ENCODE results near the gene SEMA5A. TPM values are rescaled to one million over a fixed set of nuclear protein-coding genes. Genes with fewer than 3 reads are reported as not detected.

SEMA5A gene
- total RNA-seq, 1 experiment from 2014 or later = not detected

DNA sequence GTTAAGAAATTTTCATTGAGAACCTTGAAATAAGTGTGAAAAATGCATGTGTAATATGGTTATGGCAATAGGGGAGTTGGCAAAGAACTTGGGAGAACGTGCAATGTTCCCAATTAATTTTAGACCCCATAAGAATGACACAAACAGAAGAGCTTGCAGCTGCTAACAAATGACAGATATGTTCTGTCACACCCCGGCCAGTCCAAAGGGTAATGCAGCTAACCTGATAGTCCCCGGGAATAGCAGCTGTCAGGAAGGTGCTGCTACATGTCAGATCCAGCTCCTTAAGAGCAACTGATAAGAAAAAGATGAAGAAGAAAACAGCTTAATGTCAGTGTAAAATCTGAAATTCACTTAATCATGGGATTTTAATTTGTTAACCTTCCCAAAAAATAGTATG, 30.4 kb downstream of the SEMA5A start:
- no peak for DNase-seq (ENCODE audit: low spot score)

DNA sequence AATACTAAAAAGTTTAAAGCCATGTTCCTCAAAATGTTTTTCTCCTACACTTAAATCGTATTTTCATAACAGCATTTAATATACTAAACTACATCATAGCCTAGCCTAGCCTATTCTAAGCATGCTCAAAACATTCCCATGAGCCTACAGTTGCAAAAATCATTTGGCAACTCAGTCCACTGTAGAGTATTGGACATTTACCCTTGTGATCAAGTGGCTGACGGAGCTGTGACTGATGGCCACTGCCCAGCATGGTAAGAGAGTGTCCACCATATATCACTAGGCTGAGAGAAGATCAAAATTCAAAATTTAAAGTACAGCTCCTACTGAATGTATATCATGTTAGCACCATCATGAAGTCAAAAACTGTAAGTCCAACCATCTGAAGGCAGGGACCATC, 30.9 kb downstream of the SEMA5A start:
- no peak for DNase-seq (ENCODE audit: low spot score)

- DNase-seq (ENCODE audit: low spot score) = peak; percentile 20
Observed at GRCh38 chr5:9513827-9514226, 32.0 kb downstream of the SEMA5A start.

GRCh38 chr5:9512457-9512856, 33.4 kb downstream of the SEMA5A start:
- no peak for DNase-seq (ENCODE audit: low spot score)

DNA sequence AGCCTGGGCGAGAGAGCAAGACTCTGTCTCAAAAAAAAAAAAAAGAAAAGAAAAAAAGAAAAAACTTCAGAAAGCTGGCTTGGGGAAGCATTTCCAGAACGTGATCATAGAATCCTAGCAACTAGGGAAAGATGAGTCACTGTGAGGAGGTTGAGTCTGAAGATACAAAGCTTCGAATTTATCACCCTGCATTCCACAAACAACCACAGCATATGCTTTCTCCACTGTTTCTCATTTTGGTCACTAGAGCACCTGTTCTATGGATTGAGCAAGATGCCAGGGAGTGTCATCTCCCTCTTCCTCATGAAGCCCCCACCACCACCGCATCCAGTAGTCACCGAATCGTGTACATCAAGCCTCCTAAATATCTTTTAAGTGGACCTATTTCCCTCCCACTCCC, 37.9 kb downstream of the SEMA5A start:
- no peak for DNase-seq (ENCODE audit: low spot score)

DNA sequence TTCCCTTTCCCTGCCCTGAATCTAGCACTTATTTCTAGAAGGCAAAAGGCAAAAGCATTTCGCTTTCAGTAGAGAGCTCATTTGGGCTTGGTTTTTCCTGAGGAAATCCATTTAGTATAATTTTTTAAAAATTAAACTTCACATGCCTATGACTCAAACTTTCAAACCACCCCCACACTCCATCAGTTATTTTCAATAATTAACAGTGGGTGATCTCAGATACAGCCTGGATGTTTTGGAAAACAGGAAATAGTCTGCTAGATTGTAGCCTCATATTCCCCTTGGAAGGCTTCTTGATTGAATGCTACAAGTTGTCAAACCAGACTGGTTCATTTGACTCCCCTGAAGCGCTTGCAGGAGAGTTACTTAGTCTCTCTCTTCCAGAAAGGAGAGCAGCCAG, 40.6 kb downstream of the SEMA5A start:
- no peak for DNase-seq (ENCODE audit: low spot score)

- DNase-seq (ENCODE audit: low spot score) = no peak
Observed at GRCh38 chr5:9502864-9503263, 43.0 kb downstream of the SEMA5A start.

DNA sequence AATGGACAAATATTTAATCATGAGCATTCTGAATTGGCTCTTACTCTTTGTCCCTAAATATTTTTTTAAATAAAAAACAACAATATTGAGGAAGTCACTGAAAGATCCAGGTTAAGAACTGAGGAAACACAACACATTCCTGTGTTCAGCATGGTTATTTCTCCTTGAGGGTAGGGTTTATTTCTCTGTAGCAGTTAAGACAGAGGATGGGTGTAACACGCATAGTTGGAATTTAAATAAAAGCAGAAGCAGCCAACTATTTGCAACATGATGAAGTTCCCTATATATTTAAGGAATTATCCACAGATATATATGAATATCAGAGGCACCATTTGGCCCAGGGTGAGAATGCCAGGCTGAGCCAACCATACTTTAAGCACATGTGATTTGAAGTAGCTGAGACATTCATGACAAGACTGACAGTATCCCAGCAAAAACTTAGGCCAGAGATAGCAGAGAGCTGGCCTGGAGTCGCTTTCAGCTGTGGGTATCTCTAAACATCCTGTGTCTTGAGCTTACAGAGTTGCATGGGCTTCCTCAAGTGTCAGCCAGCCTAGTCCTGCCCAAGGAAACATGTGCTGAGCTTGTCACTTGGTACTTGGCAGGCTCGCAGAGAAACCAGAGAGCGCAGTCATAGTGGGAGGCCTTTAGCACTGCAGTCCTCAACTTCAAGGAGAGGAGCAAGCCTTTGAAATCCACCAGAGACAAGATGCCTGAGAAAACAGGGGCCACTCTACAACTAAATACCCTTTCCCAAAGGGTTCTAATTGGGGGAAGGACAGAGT, 43.6 kb downstream of the SEMA5A start:
- DNase-seq (ENCODE audit: low spot score) = no peak

DNA sequence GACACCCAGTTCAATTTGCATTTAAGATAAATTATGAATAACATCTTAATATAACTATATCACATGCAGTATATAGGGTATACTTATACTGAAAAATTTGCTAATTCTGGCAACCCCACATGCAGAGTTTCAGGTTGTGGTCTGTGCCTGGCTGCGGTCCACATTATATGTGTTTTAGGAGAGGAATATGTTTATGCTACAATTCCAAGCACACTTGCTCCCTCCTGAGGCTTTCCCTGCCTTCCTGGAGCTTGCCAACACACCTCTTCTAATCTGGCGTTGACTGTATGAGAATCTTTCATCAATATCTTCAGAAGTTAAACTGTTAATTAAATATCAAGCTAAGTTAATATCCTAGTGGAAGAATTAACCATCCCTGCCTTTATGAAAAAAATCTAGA, 45.2 kb downstream of the SEMA5A start:
- DNase-seq (ENCODE audit: low spot score) = no peak

GRCh38 chr5:9500193-9500592, 45.7 kb downstream of the SEMA5A start:
- DNase-seq (ENCODE audit: low spot score) = no peak

DNA sequence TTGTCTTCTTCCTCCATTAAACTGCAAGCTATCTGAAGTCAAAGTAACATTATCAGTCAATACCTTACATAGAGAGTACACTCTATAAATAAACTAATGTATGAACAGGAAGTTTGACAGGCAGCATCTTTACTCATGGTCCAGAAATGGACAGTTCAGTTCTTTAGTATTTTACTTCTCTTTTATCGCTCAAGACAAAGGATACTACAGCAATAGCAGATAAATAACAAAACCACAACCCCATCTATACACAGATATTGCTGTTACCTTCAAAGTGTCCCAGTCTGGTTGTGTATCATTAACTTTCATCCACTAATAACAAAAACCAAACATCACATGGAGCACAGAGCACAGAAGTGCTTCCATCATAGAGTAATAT, 46.4 kb downstream of the SEMA5A start:
- DNase-seq (ENCODE audit: low spot score) = no peak

DNA sequence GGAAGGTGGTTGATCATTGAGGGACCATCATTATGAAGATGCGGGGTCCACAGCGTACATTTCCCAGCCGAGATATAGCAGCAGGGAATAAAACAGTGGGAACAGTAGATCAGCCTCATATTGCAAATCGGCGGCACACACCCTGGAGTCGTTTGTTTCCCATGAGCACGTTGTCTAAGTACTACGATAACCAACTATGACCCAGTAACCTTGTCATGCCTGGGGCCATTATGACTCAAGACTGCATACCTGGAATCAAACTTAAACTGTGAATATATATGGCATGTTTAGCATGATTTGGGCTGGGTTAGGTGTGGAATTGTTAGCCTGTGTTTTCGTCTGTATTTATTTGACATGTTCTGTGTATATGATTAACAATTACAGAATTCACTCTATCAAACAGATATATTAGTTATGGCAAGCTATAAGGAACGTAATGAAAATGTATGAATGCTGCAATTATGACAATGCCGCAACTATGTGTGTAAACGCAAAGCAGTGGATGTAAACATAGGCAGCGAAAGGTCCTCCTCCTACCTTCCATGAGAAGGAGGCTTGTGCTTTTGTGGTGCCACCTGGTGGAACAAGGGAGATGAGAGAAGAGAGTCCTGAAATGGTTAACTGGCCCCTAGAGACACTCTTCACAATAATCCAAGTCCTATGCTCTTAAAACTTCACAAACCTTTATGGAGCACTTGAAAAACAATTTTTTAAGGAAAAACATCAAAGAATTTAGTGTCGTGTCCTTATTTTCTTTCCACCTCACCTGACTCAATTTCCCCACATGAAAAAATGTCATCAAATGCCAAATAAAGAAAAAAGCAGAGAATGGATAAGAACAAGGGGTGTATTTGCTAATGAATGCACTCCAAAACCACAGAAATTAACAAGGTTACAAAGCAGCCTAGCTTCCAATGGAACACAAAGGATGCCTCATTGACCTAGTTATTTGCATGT, 47.1 kb downstream of the SEMA5A start:
- peak; percentile 68 for DNase-seq (ENCODE audit: low spot score)

- no peak for DNase-seq (ENCODE audit: low spot score)
Observed at GRCh38 chr5:9497347-9497746, 48.5 kb downstream of the SEMA5A start.

DNA sequence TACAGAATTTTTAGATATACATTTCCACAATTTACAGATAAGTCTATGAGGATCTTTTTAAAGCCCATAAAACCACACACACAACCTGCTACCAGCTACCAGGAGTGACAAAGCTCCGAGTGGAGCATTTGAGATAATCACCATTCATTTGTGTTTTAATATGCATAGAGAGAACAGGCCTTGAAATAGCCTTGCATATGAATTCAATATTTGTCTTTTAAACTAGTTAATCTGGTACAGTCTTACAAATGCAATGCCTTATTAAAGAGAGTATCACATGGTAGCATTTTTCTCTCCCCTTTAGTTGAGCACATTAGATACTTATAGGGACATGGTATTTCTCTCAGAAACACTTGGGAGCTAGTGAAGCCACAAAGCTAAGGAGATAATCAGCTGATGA, 49.1 kb downstream of the SEMA5A start:
- no peak for DNase-seq (ENCODE audit: low spot score)

- no peak for DNase-seq (ENCODE audit: low spot score)
Observed at GRCh38 chr5:9495121-9495520, 50.8 kb downstream of the SEMA5A start.

DNA sequence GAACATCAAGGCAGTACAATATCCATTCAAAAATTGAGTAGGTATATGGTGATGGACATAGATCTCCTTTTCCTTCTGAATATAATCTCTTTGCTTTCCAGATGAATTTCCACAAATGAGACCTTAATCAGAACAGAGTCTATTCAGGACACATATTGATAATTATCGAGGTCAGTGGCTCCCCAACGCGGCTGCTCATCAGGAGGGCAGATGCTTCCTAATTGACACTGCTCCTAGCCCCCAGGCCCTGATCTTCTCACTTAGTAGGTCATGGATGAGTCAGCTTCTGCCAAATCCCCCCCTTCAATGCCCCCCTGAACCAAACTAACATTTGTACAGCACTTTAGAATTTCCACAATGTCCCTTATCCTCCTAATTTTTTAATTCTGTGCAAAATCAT, 51.6 kb downstream of the SEMA5A start:
- no peak for DNase-seq (ENCODE audit: low spot score)

GRCh38 chr5:9490494-9491097, 55.3 kb downstream of the SEMA5A start:
- no peak for DNase-seq (ENCODE audit: low spot score)

DNA sequence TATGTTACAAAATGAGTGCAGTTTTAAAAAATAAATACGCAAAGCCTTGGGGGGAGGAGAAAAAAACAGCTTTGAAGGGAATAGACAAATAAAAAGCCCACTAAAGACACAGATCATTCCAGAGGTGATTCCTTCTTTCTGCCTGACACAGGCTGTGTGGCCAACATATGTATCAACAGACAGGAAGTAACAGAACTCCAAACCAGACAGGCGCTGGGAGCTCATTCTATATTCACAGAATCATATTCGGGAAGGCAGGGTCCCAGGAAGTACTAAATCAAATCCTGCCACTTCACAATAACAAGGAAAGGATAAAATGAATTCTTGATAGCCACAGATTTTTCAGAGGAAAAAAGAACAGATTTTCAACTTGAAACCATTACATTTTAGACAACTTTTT, 62.1 kb downstream of the SEMA5A start:
- DNase-seq (ENCODE audit: low spot score) = no peak

DNA sequence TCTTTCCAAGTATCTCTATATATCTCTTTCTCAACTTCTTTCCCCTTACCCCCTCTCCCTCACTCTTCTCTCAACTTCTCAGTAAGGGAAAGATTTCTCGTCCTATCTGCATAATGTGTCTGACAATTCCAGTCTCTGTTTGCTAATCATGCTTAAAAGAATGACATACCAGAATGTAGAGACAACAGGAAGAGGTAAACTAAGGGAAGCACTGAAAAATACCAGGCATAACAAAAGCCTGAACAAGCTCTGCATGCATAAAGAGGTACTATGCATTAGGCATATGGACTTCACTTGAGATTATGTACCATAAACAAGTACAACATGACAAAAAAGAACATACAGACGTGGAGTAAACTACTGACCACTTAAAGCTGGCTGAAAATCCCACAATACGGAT, 62.6 kb downstream of the SEMA5A start:
- DNase-seq (ENCODE audit: low spot score) = no peak

DNA sequence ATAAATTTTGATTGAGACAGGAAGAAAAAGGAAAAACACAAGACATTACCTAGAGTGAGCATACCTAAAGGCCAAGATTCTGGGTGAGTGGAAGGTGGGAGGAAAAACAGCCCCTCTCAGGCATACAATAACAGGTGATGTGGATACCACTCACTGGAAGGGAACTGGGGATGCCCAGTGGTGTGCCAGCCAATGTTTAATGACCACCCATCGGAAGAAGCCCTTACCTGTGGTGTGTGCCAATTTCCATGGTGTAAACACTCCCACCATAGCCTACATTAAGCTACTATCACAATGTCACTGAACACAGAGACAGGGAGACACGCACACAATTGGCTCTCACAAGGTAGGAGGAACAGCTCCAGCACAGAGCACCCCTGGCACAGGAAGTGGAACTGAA, 63.5 kb downstream of the SEMA5A start:
- DNase-seq (ENCODE audit: low spot score) = no peak

- no peak for DNase-seq (ENCODE audit: low spot score)
Observed at GRCh38 chr5:9480499-9480898, 65.4 kb downstream of the SEMA5A start.

- no peak for DNase-seq (ENCODE audit: low spot score)
Observed at GRCh38 chr5:9479990-9480389, 65.9 kb downstream of the SEMA5A start.

Measured in HT-29 (cell line).